ENCODE measurements around the gene LSR.

DNA sequence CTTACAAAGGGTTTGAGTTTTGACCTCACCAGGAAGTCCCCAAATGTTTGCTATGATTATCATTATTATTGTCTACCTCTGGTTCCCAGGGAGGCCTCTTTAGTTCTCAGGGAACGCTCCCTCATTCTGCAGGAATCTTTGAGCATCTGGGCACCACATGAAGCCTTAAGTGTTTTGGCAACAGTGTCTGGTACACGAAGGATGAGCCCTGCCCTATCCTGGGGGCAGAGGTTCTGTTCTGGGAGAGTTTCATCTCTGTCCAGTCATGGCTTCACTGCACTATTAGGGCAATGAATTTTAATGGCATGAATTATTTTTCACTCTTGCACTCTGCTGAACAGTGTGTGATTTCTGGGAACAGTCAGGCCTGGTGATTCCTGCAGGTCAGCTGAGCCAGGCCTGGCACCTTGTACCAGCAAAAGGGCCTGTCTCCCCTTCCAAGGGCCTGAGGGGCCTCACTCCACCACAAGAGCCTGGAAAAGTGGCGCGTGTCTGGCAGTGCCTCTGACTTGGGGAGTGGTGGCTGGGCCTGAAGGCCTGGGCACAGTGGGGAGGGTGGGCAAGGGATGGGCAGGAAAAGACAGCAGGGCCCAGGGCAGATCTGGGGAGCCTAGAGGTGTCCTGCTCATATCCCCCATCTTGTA lies 24.8 kb upstream of the LSR start:
- TF ChIP-seq, protein P1, sequence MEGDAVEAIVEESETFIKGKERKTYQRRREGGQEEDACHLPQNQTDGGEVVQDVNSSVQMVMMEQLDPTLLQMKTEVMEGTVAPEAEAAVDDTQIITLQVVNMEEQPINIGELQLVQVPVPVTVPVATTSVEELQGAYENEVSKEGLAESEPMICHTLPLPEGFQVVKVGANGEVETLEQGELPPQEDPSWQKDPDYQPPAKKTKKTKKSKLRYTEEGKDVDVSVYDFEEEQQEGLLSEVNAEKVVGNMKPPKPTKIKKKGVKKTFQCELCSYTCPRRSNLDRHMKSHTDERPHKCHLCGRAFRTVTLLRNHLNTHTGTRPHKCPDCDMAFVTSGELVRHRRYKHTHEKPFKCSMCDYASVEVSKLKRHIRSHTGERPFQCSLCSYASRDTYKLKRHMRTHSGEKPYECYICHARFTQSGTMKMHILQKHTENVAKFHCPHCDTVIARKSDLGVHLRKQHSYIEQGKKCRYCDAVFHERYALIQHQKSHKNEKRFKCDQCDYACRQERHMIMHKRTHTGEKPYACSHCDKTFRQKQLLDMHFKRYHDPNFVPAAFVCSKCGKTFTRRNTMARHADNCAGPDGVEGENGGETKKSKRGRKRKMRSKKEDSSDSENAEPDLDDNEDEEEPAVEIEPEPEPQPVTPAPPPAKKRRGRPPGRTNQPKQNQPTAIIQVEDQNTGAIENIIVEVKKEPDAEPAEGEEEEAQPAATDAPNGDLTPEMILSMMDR (conservative IDR thresholded peaks at IDR 0.05; ENCODE audit: low read depth, low read length), result no peak
- TF ChIP-seq POLR2A (IDR thresholded peaks at IDR 0.05; ENCODE audit: low read depth, low read length) (no peak), CEBPB (IDR thresholded peaks at IDR 0.05; ENCODE audit: low read depth, low read length) (no peak), RFX5 (IDR thresholded peaks at IDR 0.05; ENCODE audit: low read depth, low read length) (no peak)
- TF ChIP-seq, protein P2, sequence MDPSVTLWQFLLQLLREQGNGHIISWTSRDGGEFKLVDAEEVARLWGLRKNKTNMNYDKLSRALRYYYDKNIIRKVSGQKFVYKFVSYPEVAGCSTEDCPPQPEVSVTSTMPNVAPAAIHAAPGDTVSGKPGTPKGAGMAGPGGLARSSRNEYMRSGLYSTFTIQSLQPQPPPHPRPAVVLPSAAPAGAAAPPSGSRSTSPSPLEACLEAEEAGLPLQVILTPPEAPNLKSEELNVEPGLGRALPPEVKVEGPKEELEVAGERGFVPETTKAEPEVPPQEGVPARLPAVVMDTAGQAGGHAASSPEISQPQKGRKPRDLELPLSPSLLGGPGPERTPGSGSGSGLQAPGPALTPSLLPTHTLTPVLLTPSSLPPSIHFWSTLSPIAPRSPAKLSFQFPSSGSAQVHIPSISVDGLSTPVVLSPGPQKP (IDR thresholded peaks at IDR 0.05; ENCODE audit: borderline replicate concordance, low read depth, low read length), result no peak

Data from IMR-90 (cell line).